ENCODE results near the gene KDF1. TPM values are rescaled to one million over a fixed set of nuclear protein-coding genes. Genes with fewer than 3 reads are reported as not detected.

KDF1 gene
- total RNA-seq, 2 donors from 2014 or later, result not detected

- no peak for ATAC-seq (ENCODE audit: insufficient number of reproducible peaks, low FRiP score, low read depth)
- no peaks in the 10 kb centered on the region for H3K36me3 ChIP-seq
- no peaks in the 10 kb centered on the region for H3K9me3 ChIP-seq
- peak overlapping the region; percentile 89 to 91 for H3K27ac ChIP-seq
- DNase-seq (ENCODE audit: low spot score), result no peak
- TF ChIP-seq CTCF (IDR thresholded peaks at IDR 0.05), result no peak
- H3K4me3 ChIP-seq, result peak overlapping the region; percentile 17
- H3K4me1 ChIP-seq (ENCODE audit: control insufficient read depth in 1 of 2, low read depth in 2 of 2), result peaks cover 35 to 81% of the 10 kb centered on the region in 2 donors
- H3K27me3 ChIP-seq (replicated peaks; ENCODE audit: insufficient read depth), result no peaks in the 10 kb centered on the region
Observed at GRCh38 chr1:26998429-26999300, 38.4 kb upstream of the KDF1 start.

GRCh38 chr1:26996665-26997064 is 36.4 kb upstream of the KDF1 start:
- Histone ChIP-seq H3K4me1 (ENCODE audit: control insufficient read depth in 1 of 2, low read depth in 2 of 2) (peaks cover 40 to 78% of the 10 kb centered on the region in 2 donors), H3K9me3 (no peaks in the 10 kb centered on the region), H3K36me3 (no peaks in the 10 kb centered on the region), H3K27me3 (replicated peaks; ENCODE audit: insufficient read depth) (no peaks in the 10 kb centered on the region), H3K4me3 (no peak overlapping the region), H3K27ac (peak overlapping the region in 1 of 2 donors; percentile 13)
- ATAC-seq (ENCODE audit: insufficient number of reproducible peaks, low FRiP score, low read depth) (no peak), DNase-seq (ENCODE audit: low spot score) (no peak)
- no peak for TF ChIP-seq CTCF (IDR thresholded peaks at IDR 0.05)

- no peaks in the 10 kb centered on the region for H3K27me3 ChIP-seq (replicated peaks; ENCODE audit: insufficient read depth)
- no peak overlapping the region for H3K4me3 ChIP-seq
- no peak for DNase-seq (ENCODE audit: low spot score)
- no peaks in the 10 kb centered on the region for H3K9me3 ChIP-seq
- no peaks in the 10 kb centered on the region for H3K36me3 ChIP-seq
- TF ChIP-seq CTCF (IDR thresholded peaks at IDR 0.05), result no peak
- peak overlapping the region; percentile 13 to 44 for H3K27ac ChIP-seq
- ATAC-seq (ENCODE audit: insufficient number of reproducible peaks, low FRiP score, low read depth), result no peak
- H3K4me1 ChIP-seq (ENCODE audit: control insufficient read depth in 1 of 2, low read depth in 2 of 2), result peaks cover 36 to 72% of the 10 kb centered on the region in 2 donors
Observed at GRCh38 chr1:26996024-26996423, 35.8 kb upstream of the KDF1 start.

- no peaks in the 10 kb centered on the region for H3K27me3 ChIP-seq (replicated peaks; ENCODE audit: insufficient read depth)
- no peak for DNase-seq (ENCODE audit: low spot score)
- no peaks in the 10 kb centered on the region for H3K9me3 ChIP-seq
- H3K27ac ChIP-seq, result peak overlapping the region; percentile 25 to 29
- TF ChIP-seq CTCF (IDR thresholded peaks at IDR 0.05), result no peak
- no peaks in the 10 kb centered on the region for H3K36me3 ChIP-seq
- no peak for ATAC-seq (ENCODE audit: insufficient number of reproducible peaks, low FRiP score, low read depth)
- H3K4me3 ChIP-seq, result peak overlapping the region; percentile 92
- H3K4me1 ChIP-seq (ENCODE audit: control insufficient read depth in 1 of 2, low read depth in 2 of 2), result peaks cover 25 to 61% of the 10 kb centered on the region in 2 donors
Observed at GRCh38 chr1:26994787-26995517, 34.7 kb upstream of the KDF1 start.
